MM.1S (cell line): ENCODE results near the gene CRTAC1.

ENCODE experiments used
- EZH2 ChIP-seq: fragments of 300-600 bp; sonication (generic); optimal IDR thresholded peaks from 2 replicates; pipeline ENCODE3; 2017; ENCODE audit warnings: low read depth, mild to moderate bottlenecking, antibody characterized with exemption, low read length, mixed read lengths
- EZH2phosphoT487 ChIP-seq: fragments of 300-600 bp; sonication (generic); IDR thresholded peaks from 2 replicates; pipeline ENCODE4 v1.6.1; 2018; ENCODE audit warnings: antibody characterized with exemption, low read length
- TF ChIP-seq, protein P1 (sequence below): fragments of 300-600 bp; sonication (generic); IDR thresholded peaks from 2 replicates; pipeline ENCODE4 v1.5.1; 2016; ENCODE audit warnings: antibody characterized with exemption, low read length, mixed read lengths

GRCh38 chr10:98063740-98064027 lies 33.3 kb upstream of the CRTAC1 start:
- TF ChIP-seq, protein P1, sequence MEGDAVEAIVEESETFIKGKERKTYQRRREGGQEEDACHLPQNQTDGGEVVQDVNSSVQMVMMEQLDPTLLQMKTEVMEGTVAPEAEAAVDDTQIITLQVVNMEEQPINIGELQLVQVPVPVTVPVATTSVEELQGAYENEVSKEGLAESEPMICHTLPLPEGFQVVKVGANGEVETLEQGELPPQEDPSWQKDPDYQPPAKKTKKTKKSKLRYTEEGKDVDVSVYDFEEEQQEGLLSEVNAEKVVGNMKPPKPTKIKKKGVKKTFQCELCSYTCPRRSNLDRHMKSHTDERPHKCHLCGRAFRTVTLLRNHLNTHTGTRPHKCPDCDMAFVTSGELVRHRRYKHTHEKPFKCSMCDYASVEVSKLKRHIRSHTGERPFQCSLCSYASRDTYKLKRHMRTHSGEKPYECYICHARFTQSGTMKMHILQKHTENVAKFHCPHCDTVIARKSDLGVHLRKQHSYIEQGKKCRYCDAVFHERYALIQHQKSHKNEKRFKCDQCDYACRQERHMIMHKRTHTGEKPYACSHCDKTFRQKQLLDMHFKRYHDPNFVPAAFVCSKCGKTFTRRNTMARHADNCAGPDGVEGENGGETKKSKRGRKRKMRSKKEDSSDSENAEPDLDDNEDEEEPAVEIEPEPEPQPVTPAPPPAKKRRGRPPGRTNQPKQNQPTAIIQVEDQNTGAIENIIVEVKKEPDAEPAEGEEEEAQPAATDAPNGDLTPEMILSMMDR = no peak
- TF ChIP-seq EZH2phosphoT487 (no peak), EZH2 (no peak)
